Astrocyte (in vitro differentiated cells and primary cell): ENCODE results near the gene ASPN.
"Not testable (repeated sequence)": the region's sequence is repeated elsewhere in the genome, so short reads cannot be mapped to it uniquely, and the experiment has no call there.

ENCODE experiments used
- EZH2 ChIP-seq: IDR thresholded peaks from 2 replicates; pipeline ENCODE4 v1.6.1; 2012; ENCODE audit warnings: mild to moderate bottlenecking, low read length, inconsistent platforms; ENCODE audit not compliant: insufficient read depth
- TF ChIP-seq, protein P1 (sequence below): IDR thresholded peaks from 2 replicates; pipeline ENCODE4 v1.5.1; 2011; ENCODE audit warnings: low read depth, mild to moderate bottlenecking, inconsistent platforms, low read length, moderate library complexity; ENCODE audit not compliant: insufficient read depth

DNA sequence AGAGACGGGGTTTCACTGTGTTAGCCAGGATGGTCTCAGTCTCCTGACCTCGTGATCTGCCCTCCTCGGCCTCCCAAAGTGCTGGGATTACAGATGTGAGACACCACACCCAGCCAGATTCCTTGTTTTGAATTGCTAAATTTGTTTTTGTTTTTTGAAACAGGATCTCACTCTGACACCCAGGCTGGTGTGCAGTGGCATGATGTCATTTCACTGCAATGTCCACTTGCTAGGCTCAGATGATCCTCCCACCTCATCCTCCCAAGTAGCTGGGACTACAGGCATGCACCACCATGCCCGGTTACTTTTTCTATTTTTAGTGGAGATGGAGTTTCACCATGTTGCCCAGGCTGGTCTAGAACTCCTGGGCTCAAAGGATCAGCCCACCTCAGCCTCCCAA is 71.1 kb downstream of the ASPN start:
- TF ChIP-seq, protein P1, sequence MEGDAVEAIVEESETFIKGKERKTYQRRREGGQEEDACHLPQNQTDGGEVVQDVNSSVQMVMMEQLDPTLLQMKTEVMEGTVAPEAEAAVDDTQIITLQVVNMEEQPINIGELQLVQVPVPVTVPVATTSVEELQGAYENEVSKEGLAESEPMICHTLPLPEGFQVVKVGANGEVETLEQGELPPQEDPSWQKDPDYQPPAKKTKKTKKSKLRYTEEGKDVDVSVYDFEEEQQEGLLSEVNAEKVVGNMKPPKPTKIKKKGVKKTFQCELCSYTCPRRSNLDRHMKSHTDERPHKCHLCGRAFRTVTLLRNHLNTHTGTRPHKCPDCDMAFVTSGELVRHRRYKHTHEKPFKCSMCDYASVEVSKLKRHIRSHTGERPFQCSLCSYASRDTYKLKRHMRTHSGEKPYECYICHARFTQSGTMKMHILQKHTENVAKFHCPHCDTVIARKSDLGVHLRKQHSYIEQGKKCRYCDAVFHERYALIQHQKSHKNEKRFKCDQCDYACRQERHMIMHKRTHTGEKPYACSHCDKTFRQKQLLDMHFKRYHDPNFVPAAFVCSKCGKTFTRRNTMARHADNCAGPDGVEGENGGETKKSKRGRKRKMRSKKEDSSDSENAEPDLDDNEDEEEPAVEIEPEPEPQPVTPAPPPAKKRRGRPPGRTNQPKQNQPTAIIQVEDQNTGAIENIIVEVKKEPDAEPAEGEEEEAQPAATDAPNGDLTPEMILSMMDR, result not testable (repeated sequence)
- TF ChIP-seq EZH2, result not testable (repeated sequence)
